PFSK-1 (cell line): ENCODE measurements around the gene GTPBP10.

Experiments used
- FOXP2 ChIP-seq: optimal IDR thresholded peaks from 2 replicates; pipeline ENCODE3; 2011; ENCODE audit warnings: borderline replicate concordance, control low read depth, inconsistent platforms; ENCODE audit not compliant: insufficient read depth; ENCODE audit errors: extremely low read length, extremely low read depth
- POLR2AphosphoS5 ChIP-seq: IDR thresholded peaks from 2 replicates; pipeline ENCODE4 v1.6.1; 2012; ENCODE audit warnings: low read depth, mild to moderate bottlenecking, control low read depth, low read length, moderate library complexity
- SIN3A ChIP-seq: IDR thresholded peaks from 2 replicates; pipeline ENCODE4 v1.6.1; 2012; ENCODE audit warnings: mild to moderate bottlenecking, low read length, moderate library complexity, borderline replicate concordance; ENCODE audit not compliant: insufficient read depth
- TAF1 ChIP-seq: IDR thresholded peaks from 2 replicates; pipeline ENCODE4 v1.6.1; 2012; ENCODE audit warnings: low read length, control low read depth, borderline replicate concordance; ENCODE audit not compliant: insufficient read depth
- TF ChIP-seq, protein P1 (sequence below), 2 experiments: IDR thresholded peaks; 2 replicates each; pipeline versions ENCODE4 v1.6.1 to v1.8.0; 2011 to 2012; ENCODE audit warnings: low read depth in 2 of 2, low read length in 2 of 2, control low read depth in 1 of 2, inconsistent platforms in 1 of 2, mild to moderate bottlenecking in 1 of 2, moderate library complexity in 1 of 2; ENCODE audit not compliant: insufficient read depth in 1 of 2

Gene GTPBP10

DNA sequence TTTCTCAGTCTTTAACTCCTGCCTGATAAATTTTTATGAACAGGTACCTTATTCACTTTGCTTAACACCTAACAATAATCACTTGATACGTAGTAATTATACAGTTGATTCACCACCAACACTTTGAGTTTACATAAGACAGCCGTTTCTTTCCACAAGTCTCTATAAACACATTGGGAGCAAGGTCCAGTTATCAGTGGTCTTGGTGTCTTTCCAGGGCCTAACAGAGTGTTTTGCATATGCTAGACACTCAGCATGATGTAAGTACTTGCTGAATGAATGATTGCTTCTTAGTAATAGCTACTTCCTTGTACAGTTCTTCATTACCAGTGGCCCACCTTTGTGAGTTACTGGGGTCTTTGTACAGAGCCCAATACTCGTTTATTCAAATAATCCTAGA is 63.2 kb downstream of the GTPBP10 start:
- TF ChIP-seq, protein P1, sequence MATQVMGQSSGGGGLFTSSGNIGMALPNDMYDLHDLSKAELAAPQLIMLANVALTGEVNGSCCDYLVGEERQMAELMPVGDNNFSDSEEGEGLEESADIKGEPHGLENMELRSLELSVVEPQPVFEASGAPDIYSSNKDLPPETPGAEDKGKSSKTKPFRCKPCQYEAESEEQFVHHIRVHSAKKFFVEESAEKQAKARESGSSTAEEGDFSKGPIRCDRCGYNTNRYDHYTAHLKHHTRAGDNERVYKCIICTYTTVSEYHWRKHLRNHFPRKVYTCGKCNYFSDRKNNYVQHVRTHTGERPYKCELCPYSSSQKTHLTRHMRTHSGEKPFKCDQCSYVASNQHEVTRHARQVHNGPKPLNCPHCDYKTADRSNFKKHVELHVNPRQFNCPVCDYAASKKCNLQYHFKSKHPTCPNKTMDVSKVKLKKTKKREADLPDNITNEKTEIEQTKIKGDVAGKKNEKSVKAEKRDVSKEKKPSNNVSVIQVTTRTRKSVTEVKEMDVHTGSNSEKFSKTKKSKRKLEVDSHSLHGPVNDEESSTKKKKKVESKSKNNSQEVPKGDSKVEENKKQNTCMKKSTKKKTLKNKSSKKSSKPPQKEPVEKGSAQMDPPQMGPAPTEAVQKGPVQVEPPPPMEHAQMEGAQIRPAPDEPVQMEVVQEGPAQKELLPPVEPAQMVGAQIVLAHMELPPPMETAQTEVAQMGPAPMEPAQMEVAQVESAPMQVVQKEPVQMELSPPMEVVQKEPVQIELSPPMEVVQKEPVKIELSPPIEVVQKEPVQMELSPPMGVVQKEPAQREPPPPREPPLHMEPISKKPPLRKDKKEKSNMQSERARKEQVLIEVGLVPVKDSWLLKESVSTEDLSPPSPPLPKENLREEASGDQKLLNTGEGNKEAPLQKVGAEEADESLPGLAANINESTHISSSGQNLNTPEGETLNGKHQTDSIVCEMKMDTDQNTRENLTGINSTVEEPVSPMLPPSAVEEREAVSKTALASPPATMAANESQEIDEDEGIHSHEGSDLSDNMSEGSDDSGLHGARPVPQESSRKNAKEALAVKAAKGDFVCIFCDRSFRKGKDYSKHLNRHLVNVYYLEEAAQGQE (IDR thresholded peaks at IDR 0.05; ENCODE audit: insufficient read depth in 1 of 2, low read depth in 2 of 2, low read length in 2 of 2) = no peak
- no peak for TF ChIP-seq FOXP2
- no peak for TF ChIP-seq TAF1
- no peak for TF ChIP-seq POLR2AphosphoS5
- TF ChIP-seq SIN3A = no peak

DNA sequence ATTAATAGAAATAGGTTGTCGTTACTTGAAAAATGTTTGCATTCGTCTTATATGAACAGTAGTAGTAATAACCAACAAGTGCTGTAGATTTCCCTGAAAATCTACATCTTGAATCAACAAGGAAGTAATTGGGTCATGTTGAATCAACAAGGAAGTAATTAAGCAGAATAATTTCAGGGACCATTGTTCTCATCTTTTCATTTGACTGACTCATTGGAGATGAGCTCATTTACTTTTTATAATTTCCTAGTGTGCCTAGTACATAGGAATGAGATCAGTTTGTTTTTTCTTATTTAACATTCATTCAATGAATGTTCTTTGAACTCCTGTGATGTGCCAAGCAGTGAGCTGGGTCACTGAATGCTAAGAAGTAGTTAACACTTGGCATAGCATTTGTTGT is 65.0 kb downstream of the GTPBP10 start:
- TF ChIP-seq, protein P1 (IDR thresholded peaks at IDR 0.05; ENCODE audit: insufficient read depth in 1 of 2, low read depth in 2 of 2, low read length in 2 of 2) = no peak
- TF ChIP-seq SIN3A (no peak), POLR2AphosphoS5 (no peak), TAF1 (no peak), FOXP2 (no peak)

DNA sequence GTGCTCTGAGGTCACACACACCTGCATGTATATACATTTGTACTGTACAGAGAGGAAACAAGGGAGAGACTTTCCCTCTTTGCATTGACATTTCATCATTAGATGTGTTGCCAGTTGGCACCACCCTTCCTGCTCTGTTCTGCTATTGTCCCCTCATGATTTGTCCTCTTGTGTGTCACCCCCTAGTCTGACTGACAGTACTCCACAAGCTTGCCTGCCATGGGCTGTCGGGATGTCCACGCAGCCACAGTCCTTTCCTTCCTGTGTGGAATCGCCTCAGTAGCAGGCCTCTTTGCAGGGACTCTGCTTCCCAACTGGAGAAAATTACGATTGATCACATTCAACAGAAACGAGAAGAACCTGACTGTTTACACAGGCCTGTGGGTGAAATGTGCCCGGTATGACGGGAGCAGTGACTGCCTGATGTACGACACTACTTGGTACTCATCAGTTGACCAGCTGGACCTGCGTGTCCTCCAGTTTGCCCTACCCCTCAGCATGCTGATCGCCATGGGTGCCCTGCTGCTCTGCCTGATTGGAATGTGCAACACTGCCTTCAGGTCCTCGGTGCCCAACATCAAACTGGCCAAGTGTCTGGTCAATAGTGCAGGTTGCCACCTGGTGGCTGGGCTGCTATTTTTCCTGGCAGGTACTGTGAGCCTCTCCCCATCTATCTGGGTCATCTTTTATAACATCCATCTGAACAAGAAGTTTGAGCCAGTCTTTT is 66.1 kb downstream of the GTPBP10 start:
- TF ChIP-seq, protein P1 (IDR thresholded peaks at IDR 0.05; ENCODE audit: insufficient read depth in 1 of 2, low read depth in 2 of 2, low read length in 2 of 2) = no peak
- TF ChIP-seq TAF1 (no peak), SIN3A (no peak), FOXP2 (no peak), POLR2AphosphoS5 (no peak)

- TF ChIP-seq, protein P1 (IDR thresholded peaks at IDR 0.05; ENCODE audit: insufficient read depth in 1 of 2, low read depth in 2 of 2, low read length in 2 of 2) = no peak
These were observed 66.6 kb downstream of the GTPBP10 start for GRCh38 chr7:90413185-90413528.

GRCh38 chr7:90421651-90422050 is 75.1 kb downstream of the GTPBP10 start:
- TF ChIP-seq TAF1 (no peak), SIN3A (no peak), POLR2AphosphoS5 (no peak), FOXP2 (no peak)
- TF ChIP-seq, protein P1 (IDR thresholded peaks at IDR 0.05; ENCODE audit: insufficient read depth in 1 of 2, low read depth in 2 of 2, low read length in 2 of 2) = no peak
